NAMALWA (cell line): ENCODE data around the gene STXBP1.
"Not testable (repeated sequence)": the region's sequence is repeated elsewhere in the genome, so short reads cannot be mapped to it uniquely, and the experiment has no call there.

Source experiments
- DNase-seq: peaks from one replicate; pipeline ENCODE4 v3.0.0-alpha.2; 2015; ENCODE audit warnings: low spot score

STXBP1 gene

DNA sequence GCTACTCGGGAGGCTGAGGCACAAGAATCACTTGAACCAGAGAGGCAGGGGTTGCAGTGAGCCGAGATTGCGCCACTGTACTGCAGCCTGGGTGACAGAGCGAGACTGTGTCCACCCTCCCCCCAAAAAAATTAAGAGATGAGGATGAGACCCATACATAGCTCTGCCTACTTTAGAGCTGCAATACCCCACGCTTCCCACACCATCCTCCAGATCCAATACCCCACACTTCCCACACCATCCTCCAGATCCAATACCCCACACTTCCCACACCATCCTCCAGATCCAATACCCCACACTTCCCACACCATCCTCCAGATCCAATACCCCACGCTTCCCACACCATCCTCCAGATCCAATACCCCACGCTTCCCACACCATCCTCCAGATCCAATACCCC is 34.9 kb upstream of the STXBP1 start:
- DNase-seq, result not testable (repeated sequence)

DNA sequence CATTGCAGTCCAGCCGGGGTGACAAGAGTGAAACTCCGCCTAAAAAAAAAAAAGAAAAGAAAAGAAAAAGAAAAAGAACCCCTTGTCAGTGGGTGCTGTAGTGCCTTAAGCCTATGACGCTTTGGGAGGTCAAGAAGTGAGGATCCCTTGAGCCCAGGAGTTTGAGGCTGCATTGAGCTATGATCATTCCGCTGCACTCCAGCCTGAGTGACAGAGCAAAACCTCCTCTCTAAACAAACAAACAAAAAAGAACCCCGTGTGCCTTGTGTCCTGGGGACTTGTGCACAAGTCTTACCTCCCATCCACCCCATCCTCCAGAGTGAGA is 33.5 kb upstream of the STXBP1 start:
- DNase-seq, result no peak

DNA sequence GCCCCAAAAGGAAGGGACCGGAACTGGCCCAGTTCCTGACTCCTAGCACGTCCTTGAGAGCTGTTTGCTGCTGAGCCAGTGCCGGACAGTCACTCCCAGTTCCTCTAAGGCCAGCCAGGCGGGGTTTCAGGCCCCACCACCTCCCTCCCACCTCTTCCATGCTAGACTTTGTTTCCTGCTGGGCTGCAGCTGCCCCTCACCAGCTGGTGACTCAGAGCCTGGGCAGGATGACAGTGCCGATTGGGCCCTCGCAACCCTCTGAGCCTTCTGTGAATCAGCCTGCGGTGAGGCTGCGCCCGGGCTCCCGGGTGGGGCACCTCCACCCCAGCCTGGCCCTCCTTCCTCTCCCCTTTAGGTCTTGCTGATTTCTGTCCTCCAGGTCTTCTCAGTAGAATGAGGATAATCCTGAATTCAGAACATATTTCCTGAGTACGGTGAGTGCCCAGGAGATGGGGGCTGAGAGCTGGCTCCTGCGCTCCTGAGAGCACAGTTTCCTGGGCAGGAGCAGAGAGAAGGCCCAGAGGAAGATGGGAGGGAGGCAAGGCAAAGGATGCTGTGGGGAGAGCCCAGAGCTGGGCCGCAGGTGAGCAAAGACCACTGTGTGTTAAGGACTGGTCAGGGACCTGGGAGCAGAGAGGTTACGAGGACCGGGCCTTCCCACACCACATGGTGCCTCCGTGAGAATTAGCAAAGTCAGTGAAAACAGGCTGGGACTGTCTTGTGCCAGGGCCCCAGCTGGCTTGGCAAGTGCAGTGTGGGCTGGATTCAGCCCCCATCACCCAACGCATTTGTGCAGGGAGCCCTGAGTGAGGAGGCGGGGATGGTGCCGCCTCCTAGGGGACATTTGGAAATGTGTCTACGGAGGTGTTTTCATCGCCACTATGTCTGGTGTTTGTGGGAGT is 32.9 kb upstream of the STXBP1 start:
- DNase-seq, result no peak

DNA sequence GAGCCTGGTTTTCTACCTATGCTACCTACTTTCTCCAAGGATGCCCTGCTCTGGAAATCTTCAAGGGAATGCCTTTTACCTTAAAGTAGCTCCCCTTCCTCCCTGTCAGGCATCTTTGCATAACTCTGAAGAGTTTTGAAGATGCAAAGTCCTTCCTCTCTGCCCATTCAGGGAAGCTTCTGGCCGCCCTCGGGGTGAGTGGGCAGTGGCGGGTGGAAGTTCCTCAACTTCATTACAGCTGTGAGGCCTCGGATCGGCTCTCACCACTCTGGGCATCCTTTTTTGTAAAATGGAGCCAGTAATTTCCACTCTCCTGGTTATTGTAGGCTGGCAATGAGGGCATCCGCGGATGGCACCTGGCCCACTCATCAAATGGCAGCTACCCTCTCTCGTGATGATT is 31.7 kb upstream of the STXBP1 start:
- DNase-seq, result no peak

DNA sequence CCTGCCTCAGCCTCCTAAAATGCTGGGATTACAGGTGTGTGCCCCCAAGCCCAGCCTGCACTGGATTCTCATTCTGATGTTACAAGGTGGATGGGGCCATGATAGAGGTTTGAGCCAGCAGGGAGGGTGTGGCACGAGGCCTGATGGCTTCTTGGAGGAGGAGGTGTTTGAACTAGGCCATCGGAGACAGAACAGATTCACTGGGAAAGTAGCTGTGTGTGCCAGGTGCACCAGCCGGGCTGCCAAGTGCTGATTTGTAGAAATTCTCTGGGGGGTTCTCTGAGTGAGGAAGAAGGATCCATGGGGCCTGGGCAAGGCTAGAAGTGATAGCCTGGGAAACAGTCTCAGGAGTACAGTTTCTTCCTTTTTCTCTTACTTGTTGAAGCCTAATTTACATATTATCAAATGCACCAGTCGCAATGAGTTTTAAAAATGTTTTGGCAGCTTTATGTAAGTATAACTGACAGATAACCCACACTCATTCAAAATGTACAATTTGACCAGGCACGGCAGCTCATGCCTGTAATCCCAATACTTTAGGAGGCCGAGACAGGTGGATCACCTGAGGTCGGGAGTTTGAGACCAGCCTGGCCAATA is 31.1 kb upstream of the STXBP1 start:
- no peak for DNase-seq

DNA sequence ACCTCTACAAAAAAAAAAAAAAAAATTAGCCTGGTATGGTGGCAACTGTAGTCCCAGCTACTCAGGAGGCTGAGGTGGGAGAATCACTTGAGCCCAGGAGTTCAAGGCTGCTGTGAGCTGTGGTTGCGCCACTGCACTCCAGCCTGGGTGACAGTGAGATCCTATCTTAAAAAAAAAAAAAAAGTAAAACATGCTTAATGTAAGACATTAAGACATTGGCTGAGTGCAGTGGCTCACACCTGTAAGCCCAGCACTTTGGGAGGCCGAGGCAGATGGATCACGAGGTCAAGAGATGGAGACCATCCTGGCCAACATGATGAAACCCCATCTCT is 27.6 kb upstream of the STXBP1 start:
- not testable (repeated sequence) for DNase-seq

DNA sequence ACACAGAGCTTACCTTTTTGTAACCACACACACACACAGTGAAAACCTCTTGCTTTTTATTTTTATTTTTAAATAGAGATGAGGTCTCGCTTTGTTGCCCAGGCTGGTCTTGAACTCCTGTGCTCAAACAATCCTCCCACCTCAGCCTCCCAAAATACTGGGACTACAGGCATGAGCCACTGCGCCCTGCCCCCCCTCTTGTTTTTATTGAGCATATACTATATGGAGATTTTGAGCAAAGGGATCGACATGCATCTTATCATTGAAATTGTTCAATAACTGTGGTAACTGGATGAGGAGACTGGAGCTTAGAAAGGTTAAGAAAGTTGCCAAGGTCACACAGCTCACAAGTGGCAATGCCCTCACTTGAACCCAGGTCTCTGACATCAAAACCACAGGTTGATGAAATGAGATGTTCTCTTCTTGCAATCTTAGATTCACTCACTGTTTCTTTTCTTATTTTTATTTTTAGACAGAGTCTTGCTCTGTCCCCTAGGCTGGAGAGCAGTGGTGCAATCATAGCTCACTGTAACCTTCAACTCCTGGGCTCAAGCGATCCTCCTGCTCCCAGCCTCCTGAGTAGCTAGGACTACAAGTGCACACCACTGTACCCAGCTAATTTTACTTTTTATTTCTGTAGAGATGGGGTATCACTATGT is 26.8 kb upstream of the STXBP1 start:
- no peak for DNase-seq

DNA sequence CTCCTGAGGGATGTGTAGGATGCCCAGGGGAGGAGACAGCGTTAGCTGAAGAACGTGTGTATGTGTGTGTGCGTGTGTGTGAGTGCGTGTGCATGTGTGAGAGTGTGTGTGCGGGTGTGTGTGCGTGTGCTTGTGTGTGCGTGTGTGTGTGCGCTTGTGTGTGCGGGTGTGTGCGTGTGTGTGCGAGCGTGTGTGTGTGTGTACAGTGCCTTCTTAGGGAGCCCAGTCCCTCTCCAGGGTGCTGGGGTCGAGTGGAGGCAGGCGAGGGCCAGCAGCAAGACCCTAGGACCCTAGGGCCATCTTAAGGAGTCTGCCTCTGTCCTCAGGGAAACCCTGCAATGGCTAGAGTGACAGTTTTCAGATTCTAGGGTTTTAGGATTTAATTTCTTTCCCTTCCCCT is 26.0 kb upstream of the STXBP1 start:
- DNase-seq, result no peak

DNA sequence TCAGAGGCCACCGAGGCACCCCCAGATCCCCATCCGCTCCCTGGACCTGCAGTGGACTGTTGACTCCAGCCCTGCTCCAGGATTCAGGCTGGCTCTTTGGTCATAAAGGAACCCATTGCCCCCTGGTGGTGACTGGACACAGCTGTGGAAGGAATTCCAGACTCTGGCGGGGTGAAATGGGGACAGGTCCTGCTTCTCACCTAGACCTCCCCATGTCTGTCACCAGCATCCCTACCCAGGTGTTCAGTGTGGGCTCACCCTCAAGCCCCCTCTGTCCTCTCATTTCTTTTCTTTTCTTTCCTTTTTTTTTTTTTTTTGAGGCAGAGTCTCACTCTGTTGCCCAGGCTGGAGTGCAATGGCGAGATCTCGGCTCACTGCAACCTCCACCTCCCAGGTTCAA is 25.5 kb upstream of the STXBP1 start:
- peak; percentile 69 for DNase-seq

DNA sequence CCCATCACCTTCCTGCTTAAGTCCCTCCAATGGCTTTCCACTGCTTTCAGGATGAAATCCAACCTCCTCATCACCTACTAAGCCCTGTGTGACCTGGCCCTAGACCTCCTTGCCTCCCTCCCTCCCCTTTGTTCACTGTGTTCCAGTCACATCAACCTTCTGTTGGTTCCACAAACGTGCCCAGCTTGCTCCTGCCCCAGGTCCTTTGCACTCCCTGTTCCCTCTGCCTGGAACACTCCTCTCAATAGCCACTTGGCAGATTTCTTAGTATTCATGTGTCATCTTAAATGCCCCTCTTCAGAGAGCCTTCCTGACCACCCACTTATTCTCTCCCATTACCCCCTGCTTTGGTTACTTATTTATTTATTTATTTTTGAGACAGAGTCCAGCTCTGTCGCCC is 24.1 kb upstream of the STXBP1 start:
- no peak for DNase-seq

DNA sequence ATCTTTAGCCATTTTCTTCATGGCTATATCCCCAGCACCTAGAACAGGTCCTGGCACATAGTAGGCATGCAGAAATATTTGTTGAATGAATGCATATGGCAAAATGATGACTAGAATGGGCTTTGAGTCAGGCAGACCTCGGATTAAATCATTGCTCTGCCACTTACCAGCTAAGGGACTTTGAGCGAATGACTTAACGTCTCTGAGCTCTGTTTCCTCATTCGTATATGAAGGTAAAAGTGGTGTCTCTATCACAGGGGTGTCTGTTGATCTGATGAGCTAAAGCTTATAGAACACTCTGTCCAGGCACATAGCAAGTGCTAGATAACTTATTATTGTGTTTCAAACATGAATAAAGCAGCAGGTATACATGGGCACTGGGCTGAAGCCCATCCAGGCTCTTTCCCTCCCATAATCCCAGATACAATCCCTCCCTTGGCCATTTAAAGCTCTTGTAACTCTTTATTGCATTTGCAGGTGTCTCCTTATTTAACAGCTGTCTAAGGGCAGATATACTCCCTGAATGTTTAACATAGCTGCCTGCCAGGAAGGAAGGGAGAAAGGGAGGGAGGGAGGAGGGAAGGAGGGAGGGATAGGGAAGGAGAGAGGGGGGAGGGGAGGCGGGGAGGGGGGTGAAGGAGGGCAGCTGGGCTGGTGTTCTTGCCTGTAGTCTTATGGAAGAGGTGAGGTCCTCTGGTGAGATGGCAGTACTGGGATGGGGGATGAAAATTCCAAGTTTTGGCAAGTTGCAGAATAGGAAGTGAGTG is 23.2 kb upstream of the STXBP1 start:
- DNase-seq, result no peak

DNA sequence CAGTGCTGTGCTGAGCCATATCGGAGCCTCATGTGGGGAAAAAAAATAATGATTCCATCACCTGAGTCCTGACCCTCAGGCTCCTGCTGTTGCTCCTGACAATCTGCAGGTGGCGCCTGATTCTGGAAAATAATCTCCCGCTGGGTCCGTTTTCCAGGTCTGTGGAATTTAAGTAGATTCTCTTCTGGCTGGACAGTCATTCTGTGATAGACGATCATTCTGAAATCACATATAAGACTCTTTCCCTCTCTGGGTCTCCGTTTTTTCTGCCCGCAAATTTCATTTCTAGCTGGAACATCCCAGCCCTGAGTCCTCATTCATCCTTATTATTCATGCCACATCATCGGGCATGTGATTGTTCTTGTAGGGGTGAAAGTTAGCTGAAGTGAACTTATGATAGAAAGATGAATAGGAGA is 22.1 kb upstream of the STXBP1 start:
- DNase-seq, result peak; percentile 37

DNA sequence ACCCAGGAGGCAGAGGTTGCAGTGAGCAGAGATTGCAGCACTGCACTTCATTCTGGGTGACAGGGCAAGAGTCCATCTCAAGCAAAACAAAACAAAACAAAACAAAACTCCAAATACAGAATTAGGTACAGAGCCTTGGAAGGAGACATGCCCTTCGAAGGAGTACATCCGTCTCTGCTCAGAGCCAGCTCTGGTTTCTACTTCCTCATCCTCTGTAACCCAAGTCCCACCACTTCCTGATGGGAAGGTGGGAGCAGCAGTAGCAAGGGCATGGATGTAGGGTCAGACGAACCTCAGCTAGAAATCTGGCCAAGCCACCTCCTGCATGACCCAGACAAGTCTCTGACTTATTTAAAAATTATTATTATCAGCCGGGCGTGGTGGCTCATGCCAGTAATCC is 16.5 kb upstream of the STXBP1 start:
- no peak for DNase-seq

DNA sequence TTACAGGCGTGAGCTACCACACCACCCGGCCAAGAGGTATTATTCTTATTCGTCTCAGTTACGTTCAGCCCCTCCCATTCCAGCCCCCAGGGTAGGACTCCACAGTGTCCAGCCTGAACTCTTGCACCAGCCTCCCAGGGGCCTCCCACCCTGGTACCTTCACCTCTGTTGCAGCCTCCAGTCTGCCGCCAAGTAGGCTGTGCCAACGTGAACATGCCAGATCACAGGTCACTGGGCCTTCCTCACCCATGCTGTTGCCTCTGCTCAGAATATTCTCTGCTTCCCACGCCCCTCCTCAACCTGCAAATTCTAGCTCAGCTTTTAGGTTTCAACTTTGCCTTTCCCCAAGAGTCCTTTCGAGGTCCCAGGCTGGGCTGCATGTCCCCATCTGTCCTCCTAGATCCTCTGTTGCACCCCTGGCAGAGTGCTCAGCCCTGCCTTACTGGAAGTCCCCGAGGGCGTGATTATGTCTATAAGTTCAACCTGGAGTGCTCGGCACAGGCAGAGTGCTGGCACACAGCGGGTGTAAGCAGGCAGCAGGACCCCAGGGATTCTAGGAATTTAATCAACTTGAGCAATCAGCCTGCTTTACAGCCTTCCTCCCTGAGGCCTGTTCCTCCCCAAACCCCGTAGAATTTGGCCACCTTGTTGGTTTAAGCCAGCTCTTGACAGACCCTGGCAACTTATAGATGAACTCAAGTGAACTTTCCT is 13.1 kb upstream of the STXBP1 start:
- no peak for DNase-seq

DNA sequence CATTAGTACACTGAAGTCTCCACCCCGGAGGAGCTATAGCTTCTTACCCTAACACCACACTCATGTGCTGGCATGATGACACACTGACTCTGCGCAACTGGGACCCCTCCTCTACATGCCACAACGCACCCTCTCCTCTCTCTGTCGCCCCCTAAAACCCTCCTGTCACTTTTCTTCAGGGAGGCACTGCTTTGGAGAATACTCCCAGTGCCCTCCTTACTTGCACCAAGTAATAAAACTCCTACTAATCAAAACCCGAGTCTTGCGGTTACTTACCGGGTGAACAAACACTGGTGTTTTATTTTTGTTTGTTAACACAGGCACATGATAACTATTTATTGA is 12.6 kb upstream of the STXBP1 start:
- no peak for DNase-seq

DNA sequence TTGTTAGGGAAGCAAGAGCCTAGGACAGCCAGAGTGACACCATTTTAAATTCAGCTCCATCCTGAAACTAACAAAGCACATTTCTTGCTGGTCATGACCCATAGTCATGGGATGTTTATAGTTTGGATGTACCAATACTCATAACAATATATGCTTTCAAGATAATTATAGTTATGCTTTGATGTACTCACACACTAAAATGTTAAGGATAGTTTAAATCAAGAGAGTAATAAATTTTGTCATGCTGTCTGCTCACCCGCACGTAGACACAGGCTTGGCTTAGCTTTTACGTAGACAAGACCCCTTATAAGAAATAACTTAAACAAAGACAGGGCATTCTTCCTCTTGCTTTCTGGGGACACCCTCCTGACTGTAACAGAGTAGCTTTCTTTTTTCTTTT is 8.9 kb upstream of the STXBP1 start:
- no peak for DNase-seq

DNA sequence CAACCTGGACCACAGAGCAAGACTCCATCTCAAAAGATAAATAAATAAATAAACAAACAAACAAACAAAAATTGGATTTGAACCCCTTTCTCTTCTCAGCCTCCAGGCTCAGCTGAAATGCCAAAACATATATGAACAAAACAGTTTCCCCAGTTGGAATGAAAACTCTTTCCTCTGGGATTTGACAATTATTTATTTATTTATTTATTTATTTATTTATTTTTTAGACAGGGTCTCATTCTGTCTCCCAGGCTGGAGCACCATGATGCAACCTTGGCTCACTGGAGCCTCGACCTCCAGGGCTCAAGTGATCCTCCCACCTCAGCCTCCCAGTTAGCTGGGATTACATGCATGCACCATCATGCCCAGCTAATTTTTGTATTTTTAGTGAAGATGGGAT is 6.0 kb upstream of the STXBP1 start:
- DNase-seq, result no peak

DNA sequence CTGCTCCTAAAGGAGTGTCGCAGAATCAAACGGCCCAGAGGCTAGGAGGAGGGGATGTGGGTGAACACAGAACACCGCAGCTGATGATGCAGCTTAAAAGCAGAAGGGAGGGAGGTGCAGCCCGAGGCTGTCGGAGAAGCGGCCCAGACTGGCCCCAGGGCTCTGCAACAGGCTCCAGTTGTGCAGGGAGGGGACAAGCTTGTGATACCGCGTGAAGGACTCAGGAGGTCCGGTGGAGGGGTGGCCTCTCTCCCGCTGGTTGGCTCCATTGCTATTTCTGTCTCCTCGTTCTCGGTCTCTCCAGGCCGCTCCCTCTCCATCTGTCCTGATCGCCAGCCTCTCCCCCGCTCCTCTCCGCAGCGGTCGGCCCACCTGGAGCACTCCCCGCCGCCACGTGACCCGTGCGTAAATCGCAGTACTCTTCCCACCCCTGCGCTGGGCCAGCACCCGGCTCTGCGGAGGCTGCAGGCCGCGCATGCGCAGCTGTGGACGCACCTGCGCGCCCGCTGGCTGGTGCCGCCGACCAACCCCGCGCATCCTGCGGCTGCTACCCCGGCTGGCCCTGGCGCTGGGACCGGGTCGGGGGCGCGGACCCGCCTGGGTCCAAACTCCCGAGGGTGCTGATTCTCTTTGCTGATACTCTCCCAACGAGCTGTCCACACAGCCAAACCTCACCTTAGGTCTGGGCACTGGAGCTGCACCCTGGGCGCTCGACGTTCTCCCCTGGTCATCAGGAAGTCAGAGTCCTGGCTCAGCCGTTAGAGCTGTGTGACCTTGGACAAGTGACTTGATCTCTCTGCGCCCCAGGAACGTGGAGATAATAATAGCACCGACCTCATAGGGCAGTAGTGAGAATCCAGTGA is 3.7 kb upstream of the STXBP1 start:
- DNase-seq, result peak; percentile 87

DNA sequence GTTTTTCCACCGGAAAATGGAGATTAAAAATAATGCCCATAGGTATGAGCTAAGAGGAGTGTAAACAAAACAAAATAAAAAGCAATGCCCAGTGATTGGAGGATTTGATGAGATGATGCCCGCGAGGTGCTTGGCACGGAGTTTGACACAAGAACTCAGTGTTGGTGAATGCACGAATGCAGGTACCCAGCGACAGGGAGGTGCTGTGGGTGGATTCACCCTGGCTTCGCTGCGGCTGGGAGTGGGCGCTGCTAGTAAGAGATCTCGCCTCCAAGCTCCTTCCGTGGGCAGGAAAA is 526 bp upstream of the STXBP1 start:
- DNase-seq, result no peak

DNA sequence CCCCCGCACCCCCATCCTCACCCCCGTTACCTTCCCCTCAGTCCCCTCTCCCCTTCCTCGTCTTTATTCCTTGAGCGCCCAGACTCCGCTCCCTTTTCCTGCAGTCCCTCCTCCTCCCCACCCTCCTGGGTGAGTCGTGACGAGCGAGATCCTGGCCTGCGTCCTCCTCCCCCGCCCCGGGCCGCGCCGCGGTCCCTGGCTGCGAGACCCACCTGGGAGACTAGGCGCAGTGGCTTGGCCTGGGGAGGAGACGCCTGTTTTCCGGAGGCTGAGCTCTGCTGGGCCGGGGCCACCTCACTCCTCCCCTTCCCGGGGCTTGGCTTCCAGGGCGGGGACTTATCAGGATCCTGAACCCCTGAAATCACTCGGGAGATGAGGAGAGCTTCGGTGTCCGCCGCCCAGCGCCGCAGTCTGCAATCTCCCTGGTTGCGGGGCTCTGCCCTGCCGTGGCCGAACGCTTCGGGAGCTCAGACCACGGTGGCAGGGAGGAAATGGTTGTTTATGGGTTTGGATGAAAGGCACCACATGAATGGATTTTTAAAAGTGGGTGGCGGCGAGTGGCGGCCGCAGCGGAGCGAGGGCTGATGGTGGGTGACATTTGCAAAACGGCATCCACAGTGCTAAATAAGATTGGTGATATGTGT is 984 bp downstream of the STXBP1 start:
- DNase-seq, result no peak

DNA sequence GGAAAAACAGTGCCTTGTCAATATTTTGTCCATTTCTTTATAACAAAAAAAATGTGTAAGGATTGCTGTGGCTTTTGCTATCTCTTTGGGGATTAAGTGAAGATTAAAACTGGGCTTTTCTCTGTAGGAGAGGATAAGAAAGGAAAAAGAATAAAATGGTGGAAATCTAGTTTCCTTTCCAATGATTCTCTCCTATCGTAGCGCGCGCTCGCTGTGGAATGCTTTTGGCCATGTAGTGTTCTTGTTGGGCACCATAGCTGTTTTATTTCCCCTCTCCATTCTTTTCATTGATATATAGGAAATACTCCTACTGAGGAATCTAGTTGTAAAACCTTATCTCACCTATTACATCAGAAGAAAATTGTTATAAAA is 1.5 kb downstream of the STXBP1 start:
- DNase-seq, result no peak
